H1 (cell line): ENCODE data around the gene FKBP2. TPM values are rescaled to one million over a fixed set of nuclear protein-coding genes. Genes with fewer than 3 reads are reported as not detected.

Experiments used
- CTCF ChIA-PET: fragments of 300-600 bp; sonication (Branson Sonifier 250); formaldehyde crosslinking; loops from one replicate; lab custom pipeline; 2021; ENCODE audit not compliant: partially characterized antibody; lab: Charles Lee
- POLR2A ChIA-PET: fragments of 300-600 bp; sonication (Branson Sonifier 250); formaldehyde crosslinking; loops from one replicate; lab custom pipeline; 2021; ENCODE audit warnings: inconsistent platforms; ENCODE audit not compliant: partially characterized antibody; lab: Charles Lee
- DNase-seq, 2 experiments: peaks; one replicate each; pipeline versions ENCODE4 v3.0.0 to v3.0.0-alpha.2; 2010 to 2022; ENCODE audit warnings: low spot score in 2 of 2, low read depth in 1 of 2, mixed read lengths in 1 of 2
- FAIRE-seq: peaks from 2 replicates; lab custom pipeline; 2011; peaks lifted over from hg19 to GRCh38; lab: Jason Lieb, UNC
- H2AFZ ChIP-seq: 2 replicates; pipeline ENCODE4 v1.8.1; 2012; ENCODE audit warnings: low read length, inconsistent platforms
- H2AK5ac ChIP-seq: 2 replicates; pipeline ENCODE4 v1.6.1; 2013; ENCODE audit warnings: low read depth, low read length
- H2BK120ac ChIP-seq: replicated peaks from 2 replicates; pipeline ENCODE3; 2013; ENCODE audit warnings: low read depth, low read length, inconsistent platforms
- H2BK12ac ChIP-seq: 2 replicates; pipeline ENCODE4 v1.6.1; 2013; ENCODE audit warnings: low read depth, low read length
- H2BK15ac ChIP-seq: 2 replicates; pipeline ENCODE4 v1.6.1; 2013; ENCODE audit warnings: low read length
- H2BK20ac ChIP-seq: 2 replicates; pipeline ENCODE4 v1.6.1; 2013; ENCODE audit warnings: low read length
- H2BK5ac ChIP-seq: 2 replicates; pipeline ENCODE4 v1.6.1; 2013; ENCODE audit warnings: low read depth, low read length
- H3K14ac ChIP-seq: 2 replicates; pipeline ENCODE4 v1.6.1; 2013; ENCODE audit warnings: inconsistent platforms; ENCODE audit not compliant: insufficient read length
- H3K18ac ChIP-seq: 2 replicates; pipeline ENCODE4 v1.6.1; 2013; ENCODE audit warnings: low read length; ENCODE audit errors: extremely low read depth
- H3K23ac ChIP-seq: 2 replicates; pipeline ENCODE4 v1.6.1; 2013; ENCODE audit warnings: inconsistent platforms; ENCODE audit not compliant: insufficient read length
- H3K23me2 ChIP-seq: 2 replicates; pipeline ENCODE4 v1.6.1; 2013; ENCODE audit warnings: low read depth, low read length
- H3K27ac ChIP-seq: 2 replicates; pipeline ENCODE4 v1.6.1; 2011; ENCODE audit warnings: low read depth, low read length, inconsistent platforms
- H3K27me3 ChIP-seq, 4 experiments: replicated peaks in 1 of 4; 1 replicate in 1 of 4; 2 replicates in 3 of 4; pipeline versions ENCODE4 v1.6.1 to v1.8.1; 2011 to 2013; ENCODE audit warnings: low read length in 3 of 4, mild to moderate bottlenecking in 3 of 4, inconsistent platforms in 2 of 4, mixed read lengths in 2 of 4, moderate library complexity in 1 of 4; ENCODE audit not compliant: control insufficient read depth in 3 of 4, insufficient read depth in 3 of 4; ENCODE audit errors: extremely low read depth in 1 of 4
- H3K36me3 ChIP-seq, 4 experiments: 2 replicates each; pipeline versions ENCODE4 v1.6.1 to v1.8.1; 2011 to 2013; ENCODE audit warnings: mild to moderate bottlenecking in 4 of 4, low read length in 3 of 4, moderate library complexity in 2 of 4, control low read depth in 1 of 4, inconsistent platforms in 1 of 4; ENCODE audit not compliant: insufficient read depth in 4 of 4, control insufficient read depth in 2 of 4
- H3K4ac ChIP-seq: replicated peaks from 2 replicates; pipeline ENCODE3; 2013; ENCODE audit warnings: low read length, low read depth, mixed read lengths, inconsistent platforms; ENCODE audit not compliant: insufficient read length
- H3K4me1 ChIP-seq, 4 experiments: replicated peaks in 1 of 4; 1 replicate in 1 of 4; 2 replicates in 3 of 4; pipeline versions ENCODE4 v1.6.1 to v1.8.1; 2011 to 2013; ENCODE audit warnings: low read length in 3 of 4, inconsistent platforms in 2 of 4, mixed read lengths in 1 of 4; ENCODE audit not compliant: insufficient read depth in 4 of 4, control insufficient read depth in 3 of 4
- H3K4me2 ChIP-seq, 2 experiments: 2 replicates each; pipeline versions ENCODE4 v1.6.1 to v1.8.1; 2011 to 2013; ENCODE audit warnings: low read depth in 2 of 2, low read length in 2 of 2, control low read depth in 1 of 2, inconsistent platforms in 1 of 2, mild to moderate bottlenecking in 1 of 2; ENCODE audit not compliant: insufficient read depth in 1 of 2
- H3K4me3 ChIP-seq, 4 experiments: fragments of 200-600, 300-600 bp in 1 of 4; sonication (generic), shearing (Covaris generic), sonication (Bioruptor Twin) in 1 of 4; 2 replicates each; pipeline versions ENCODE4 v1.5.1 to v1.8.1; 2011 to 2016; ENCODE audit warnings: low read length in 4 of 4, low read depth in 3 of 4, control low read depth in 2 of 4, inconsistent platforms in 2 of 4, mild to moderate bottlenecking in 2 of 4, mixed read lengths in 1 of 4, moderate library complexity in 1 of 4; ENCODE audit not compliant: insufficient read depth in 2 of 4; ENCODE audit errors: extremely low read depth in 1 of 4
- H3K56ac ChIP-seq: replicated peaks from 2 replicates; pipeline ENCODE3; 2013; ENCODE audit warnings: low read depth, mild to moderate bottlenecking, mixed read lengths, low read length, inconsistent platforms; ENCODE audit not compliant: insufficient read length
- H3K79me1 ChIP-seq: 2 replicates; pipeline ENCODE4 v1.6.1; 2013; ENCODE audit warnings: low read depth, low read length, control low read depth
- H3K79me2 ChIP-seq, 2 experiments: 2 replicates each; pipeline versions ENCODE4 v1.6.1 to v1.8.1; 2012 to 2013; ENCODE audit warnings: low read length in 2 of 2, mild to moderate bottlenecking in 2 of 2, inconsistent platforms in 1 of 2; ENCODE audit not compliant: insufficient read depth in 2 of 2, control insufficient read depth in 1 of 2
- H3K9ac ChIP-seq, 4 experiments: replicated peaks in 1 of 4; 1 replicate in 1 of 4; 2 replicates in 3 of 4; pipeline versions ENCODE4 v1.6.1 to v1.8.1; 2011 to 2013; ENCODE audit warnings: low read depth in 3 of 4, low read length in 3 of 4, control low read depth in 2 of 4, mild to moderate bottlenecking in 2 of 4, moderate library complexity in 2 of 4, inconsistent platforms in 1 of 4; ENCODE audit errors: extremely low read depth in 1 of 4
- H3K9me3 ChIP-seq, 2 experiments: 2 replicates each; pipeline versions ENCODE4 v1.6.1 to v1.8.1; 2012 to 2013; ENCODE audit warnings: mild to moderate bottlenecking in 2 of 2, moderate library complexity in 2 of 2, control low read depth in 1 of 2, inconsistent platforms in 1 of 2, low read depth in 1 of 2, low read length in 1 of 2, mixed read lengths in 1 of 2; ENCODE audit not compliant: insufficient read depth in 2 of 2
- H4K20me1 ChIP-seq, 2 experiments: replicated peaks in 1 of 2; 2 replicates each; pipeline versions ENCODE3 to v1.8.1; 2011 to 2013; ENCODE audit warnings: inconsistent platforms in 2 of 2, low read length in 2 of 2, mild to moderate bottlenecking in 1 of 2; ENCODE audit not compliant: insufficient read depth in 2 of 2, control insufficient read depth in 1 of 2
- H4K5ac ChIP-seq: 2 replicates; pipeline ENCODE4 v1.6.1; 2013; ENCODE audit warnings: low read length, low read depth, mixed read lengths, inconsistent platforms; ENCODE audit not compliant: insufficient read length
- H4K8ac ChIP-seq: 2 replicates; pipeline ENCODE4 v1.8.0; 2013; ENCODE audit warnings: mild to moderate bottlenecking, moderate library complexity, low read length, inconsistent platforms; ENCODE audit not compliant: insufficient read depth; ENCODE audit errors: extremely low read depth
- H4K91ac ChIP-seq: replicated peaks from 2 replicates; pipeline ENCODE3; 2013; ENCODE audit warnings: low read length, mixed read lengths, inconsistent platforms; ENCODE audit not compliant: insufficient read length
- CHD1 ChIP-seq: IDR thresholded peaks from 2 replicates; pipeline ENCODE4 v1.6.1; 2012; ENCODE audit warnings: low read depth, low read length, improper control_type of control experiment
- CTCF ChIP-seq, 3 experiments: IDR thresholded peaks; 1 replicate in 2 of 3; 2 replicates in 1 of 3; pipeline versions ENCODE4 v1.5.1 to v1.6.1; 2011; ENCODE audit warnings: low read length in 3 of 3, mild to moderate bottlenecking in 3 of 3, inconsistent platforms in 2 of 3, low read depth in 1 of 3, moderate library complexity in 1 of 3; ENCODE audit not compliant: insufficient read depth in 1 of 3; ENCODE audit errors: control extremely low read depth in 1 of 3
- E2F6 ChIP-seq: IDR thresholded peaks from 2 replicates; pipeline ENCODE4 v1.6.1; 2012; ENCODE audit warnings: inconsistent platforms
- EZH2 ChIP-seq: fragments of 200-600 bp; sonication (generic); IDR thresholded peaks from 2 replicates; pipeline ENCODE4 v1.7.1; 2012; ENCODE audit warnings: low read depth, mild to moderate bottlenecking, moderate library complexity, low read length, inconsistent platforms; ENCODE audit not compliant: severe bottlenecking
- JUND ChIP-seq: IDR thresholded peaks from 2 replicates; pipeline ENCODE4 v1.6.1; 2011; ENCODE audit warnings: mild to moderate bottlenecking, improper control_type of control experiment, low read length
- POLR2AphosphoS5 ChIP-seq: IDR thresholded peaks from 2 replicates; pipeline ENCODE4 v1.6.1; 2011; ENCODE audit warnings: low read depth, low read length
- RFX5 ChIP-seq: IDR thresholded peaks from 2 replicates; pipeline ENCODE4 v1.6.1; 2011; ENCODE audit warnings: low read depth, low read length, improper control_type of control experiment, borderline replicate concordance
- TAF7 ChIP-seq: optimal IDR thresholded peaks from 2 replicates; pipeline ENCODE3; 2011; ENCODE audit warnings: low read depth, mild to moderate bottlenecking, inconsistent platforms, low read length, moderate library complexity, borderline replicate concordance
- TCF12 ChIP-seq: IDR thresholded peaks from 2 replicates; pipeline ENCODE4 v1.6.1; 2011; ENCODE audit warnings: low read depth, mild to moderate bottlenecking, low read length
- WGBS, 2 experiments: shearing (Covaris generic) in 1 of 2; methylation state at CpG; one replicate each; pipeline versions ENCODE4 v1.1.6 to v1.1.7; 2013 to 2015; ENCODE audit warnings: low lambda C conversion rate in 2 of 2, mixed read lengths in 2 of 2, inconsistent platforms in 1 of 2, low coverage in 1 of 2, missing lambda C conversion rate in 1 of 2; ENCODE audit not compliant: insufficient replicate concordance in 2 of 2, insufficient coverage in 1 of 2, insufficient read length in 1 of 2; ENCODE audit errors: extremely low coverage in 1 of 2, missing lambda C conversion rate in 1 of 2; 5-methylcytosine and 5-hydroxymethylcytosine counted together
- polyA plus RNA-seq, 7 experiments: library from polyadenylated mRNA; depleted of rRNA in 3 of 7; stranded (reverse) in 5 of 7; unstranded in 2 of 7; fragments of >200 nt in 5 of 7; fragments of 200-250 nt in 2 of 7; gene quantifications; 1 replicate in 5 of 7; 2 replicates in 1 of 7; 4 replicates in 1 of 7; pipeline versions ENCODE4 v1.2.1 to v1.2.3, GENCODE V29; 2011 to 2013; ENCODE audit warnings: missing spikeins in 2 of 7, mixed read lengths in 2 of 7
- total RNA-seq: library from RNA; stranded (reverse); fragmentation: NEBNext Ultra II Directional; extraction: Animal tissue kit (Norgen Biotek cat#: 25700); gene quantifications from 2 replicates; pipeline ENCODE4 v1.2.1, GENCODE V29; 2021

Gene FKBP2
- total and polyA plus RNA-seq, 2 of the 8 experiments (the other 6 are each of a cell fraction or from before 2014, with no cell fraction given): 41.7 to 52.5 TPM

GRCh38 chr11:64226507-64227051, 14.3 kb upstream of the FKBP2 start:
- CTCF ChIA-PET: interaction anchor here (0.6 to 6.5 kb wide), 15 partner anchors 10 to 130 kb away, joined by 3 to 64 read pairs (median 4); partner anchors contain the start of genes FERMT3, FKBP2, KCNK4 and PLCB3
- TF ChIP-seq EZH2 (no peak), TCF12 (no peak), CHD1 (no peak), E2F6 (no peak), JUND (no peak), POLR2AphosphoS5 (no peak), RFX5 (no peak), CTCF (IDR thresholded peaks at IDR 0.05; ENCODE audit: control extremely low read depth in 1 of 3, insufficient read depth in 1 of 3, low read depth in 1 of 3, low read length in 3 of 3) (no peak), TAF7 (no peak)

More at GRCh38 chr11:64226507-64227051, 14.3 kb upstream of the FKBP2 start:
- FAIRE-seq (no peak), DNase-seq (no peak)
- H3K23ac ChIP-seq: no peak overlapping the region
- peak overlapping the region; percentile 67; the same call in 1 of the 2 replicates for H2AK5ac ChIP-seq
- peaks cover 16% of the 10 kb centered on the region for H3K23me2 ChIP-seq
- H3K27ac ChIP-seq: no peak overlapping the region
- H2BK5ac ChIP-seq: peak overlapping the region; percentile 77
- no peak overlapping the region for H2AFZ ChIP-seq
- peak overlapping the region; percentile 72 to 93 for H3K4me2 ChIP-seq
- no peaks in the 10 kb centered on the region for H3K9me3 ChIP-seq
- 0 out of 2 replicates have a peak overlapping the region, but pooled peaks have one; percentile 55 for H2BK12ac ChIP-seq
- H3K56ac ChIP-seq: peak overlapping the region; percentile 52
- no peaks in the 10 kb centered on the region for H3K27me3 ChIP-seq
- POLR2A ChIA-PET: interaction anchor here (1.0 to 14.1 kb wide), 12 partner anchors 12 to 91 kb away, joined by 3 to 253 read pairs (median 7); partner anchors contain the start of genes FERMT3, FKBP2, PLCB3 and PPP1R14B
- no peak overlapping the region for H2BK20ac ChIP-seq
- H3K9ac ChIP-seq: peak overlapping the region in 2 of 4 experiments; percentile 62 to 66; a peak in 4 of 7 replicates
- peak overlapping the region; percentile 63 to 90 (median 84) for H3K4me3 ChIP-seq
- H3K4ac ChIP-seq: peak overlapping the region; percentile 87
- peak overlapping the region; percentile 90 for H3K18ac ChIP-seq
- H2BK120ac ChIP-seq: no peak overlapping the region
- peaks cover 0 to 25% (median 16%) of the 10 kb centered on the region in 4 experiments; a peak in 6 of 7 replicates for H3K4me1 ChIP-seq
- H3K14ac ChIP-seq: no peak overlapping the region
- H4K8ac ChIP-seq: no peak overlapping the region; the same call in 1 of the 2 replicates
- H3K79me2 ChIP-seq: no peaks in the 10 kb centered on the region
- no peak overlapping the region; the same call in 1 of the 2 replicates for H2BK15ac ChIP-seq
- peaks cover 0 to 7% (median 1%) of the 10 kb centered on the region in 4 experiments; a peak in 2 of 8 replicates for H3K36me3 ChIP-seq
- 26% methylated on average over 24 of the region's 26 CpGs; no CpG with 5 or more reads in 1 of the 2 experiments for WGBS, 2 experiments
- H4K20me1 ChIP-seq: peaks cover 0 to 7% of the 10 kb centered on the region in 2 experiments
- H4K5ac ChIP-seq: peak overlapping the region; percentile 75
- H3K79me1 ChIP-seq: no peaks in the 10 kb centered on the region
- H4K91ac ChIP-seq: peak overlapping the region; percentile 77
